ENCODE results near the gene FHL3.

- TF ChIP-seq CTCF (IDR thresholded peaks at IDR 0.05; ENCODE audit: low read depth, low read length, missing input control) (no peak), TAF1 (conservative IDR thresholded peaks at IDR 0.05) (no peak), NR2F2 (IDR thresholded peaks at IDR 0.05) (no peak), REST (IDR thresholded peaks at IDR 0.05) (no peak)
These were observed 52.6 kb downstream of the FHL3 start for GRCh38 chr1:37952738-37953137.
